ENCODE data around the gene TNFRSF1B.

TNFRSF1B gene

GRCh38 chr1:12162459-12163137, 4.2 kb upstream of the TNFRSF1B start:
- Mint-ChIP-seq H3K36me3 (peaks cover 2% of the 10 kb centered on the region), H3K27me3 (no peaks in the 10 kb centered on the region), H3K4me1 (peaks cover 66% of the 10 kb centered on the region), H3K4me3 (no peak overlapping the region), H3K9me3 (no peaks in the 10 kb centered on the region), H3K27ac (peak overlapping the region; percentile 79)

- Mint-ChIP-seq H3K27ac (no peak overlapping the region), H3K27me3 (no peaks in the 10 kb centered on the region), H3K4me1 (peaks cover 66% of the 10 kb centered on the region), H3K9me3 (no peaks in the 10 kb centered on the region), H3K4me3 (no peak overlapping the region), H3K36me3 (peaks cover 5% of the 10 kb centered on the region)
Observed at GRCh38 chr1:12163210-12163609, 3.6 kb upstream of the TNFRSF1B start.

- Mint-ChIP-seq H3K4me1 (peaks cover 64% of the 10 kb centered on the region), H3K4me3 (no peak overlapping the region), H3K27ac (no peak overlapping the region), H3K9me3 (no peaks in the 10 kb centered on the region), H3K36me3 (peaks cover 10% of the 10 kb centered on the region), H3K27me3 (no peaks in the 10 kb centered on the region)
Observed at GRCh38 chr1:12164210-12164609, 2.6 kb upstream of the TNFRSF1B start.

GRCh38 chr1:12165342-12165741, 1.4 kb upstream of the TNFRSF1B start:
- Mint-ChIP-seq H3K4me1 (peaks cover 69% of the 10 kb centered on the region), H3K27ac (no peak overlapping the region), H3K27me3 (no peaks in the 10 kb centered on the region), H3K4me3 (no peak overlapping the region), H3K36me3 (peaks cover 11% of the 10 kb centered on the region), H3K9me3 (no peaks in the 10 kb centered on the region)

- peak overlapping the region; percentile 99 for H3K4me3 Mint-ChIP-seq
- no peaks in the 10 kb centered on the region for H3K27me3 Mint-ChIP-seq
- H3K36me3 Mint-ChIP-seq = peaks cover 16% of the 10 kb centered on the region
- peaks cover 6% of the 10 kb centered on the region for H3K9me3 Mint-ChIP-seq
- peaks cover 66% of the 10 kb centered on the region for H3K4me1 Mint-ChIP-seq
- H3K27ac Mint-ChIP-seq = peak overlapping the region; percentile 97
Observed at GRCh38 chr1:12167493-12168429, 970 bp downstream of the TNFRSF1B start.

GRCh38 chr1:12168451-12169160, 1.8 kb downstream of the TNFRSF1B start:
- Mint-ChIP-seq H3K27ac (peak overlapping the region; percentile 97), H3K4me1 (peaks cover 66% of the 10 kb centered on the region), H3K27me3 (no peaks in the 10 kb centered on the region), H3K36me3 (peaks cover 16% of the 10 kb centered on the region), H3K4me3 (peak overlapping the region; percentile 99), H3K9me3 (peaks cover 6% of the 10 kb centered on the region)

- Mint-ChIP-seq H3K9me3 (peaks cover 6% of the 10 kb centered on the region), H3K4me3 (peak overlapping the region; percentile 99), H3K36me3 (peaks cover 18% of the 10 kb centered on the region), H3K4me1 (peaks cover 75% of the 10 kb centered on the region), H3K27ac (peak overlapping the region; percentile 92), H3K27me3 (no peaks in the 10 kb centered on the region)
Observed at GRCh38 chr1:12169442-12170135, 2.8 kb downstream of the TNFRSF1B start.

GRCh38 chr1:12170263-12170671, 3.5 kb downstream of the TNFRSF1B start:
- Mint-ChIP-seq H3K27ac (peak overlapping the region; percentile 47), H3K4me1 (peaks cover 81% of the 10 kb centered on the region), H3K36me3 (peaks cover 18% of the 10 kb centered on the region), H3K4me3 (peak overlapping the region; percentile 99), H3K9me3 (peaks cover 6% of the 10 kb centered on the region), H3K27me3 (no peaks in the 10 kb centered on the region)

GRCh38 chr1:12171206-12172041, 4.6 kb downstream of the TNFRSF1B start:
- peak overlapping the region; percentile 76 for H3K4me3 Mint-ChIP-seq
- H3K27ac Mint-ChIP-seq = peak overlapping the region; percentile 98
- peaks cover 20% of the 10 kb centered on the region for H3K36me3 Mint-ChIP-seq
- H3K9me3 Mint-ChIP-seq = peaks cover 6% of the 10 kb centered on the region
- no peaks in the 10 kb centered on the region for H3K27me3 Mint-ChIP-seq
- peaks cover 84% of the 10 kb centered on the region for H3K4me1 Mint-ChIP-seq

- H3K9me3 Mint-ChIP-seq = peaks cover 6% of the 10 kb centered on the region
- no peaks in the 10 kb centered on the region for H3K27me3 Mint-ChIP-seq
- H3K36me3 Mint-ChIP-seq = peaks cover 20% of the 10 kb centered on the region
- H3K4me1 Mint-ChIP-seq = peaks cover 89% of the 10 kb centered on the region
- peak overlapping the region; percentile 87 for H3K4me3 Mint-ChIP-seq
- peak overlapping the region; percentile 98 for H3K27ac Mint-ChIP-seq
Observed at GRCh38 chr1:12172042-12172851, 5.5 kb downstream of the TNFRSF1B start.

- Mint-ChIP-seq H3K4me3 (peak overlapping the region; percentile 87), H3K27ac (peak overlapping the region; percentile 98), H3K27me3 (no peaks in the 10 kb centered on the region), H3K36me3 (peaks cover 15% of the 10 kb centered on the region), H3K9me3 (peaks cover 6% of the 10 kb centered on the region), H3K4me1 (peaks cover 90% of the 10 kb centered on the region)
Observed at GRCh38 chr1:12173041-12173509, 6.3 kb downstream of the TNFRSF1B start.

- H3K4me3 Mint-ChIP-seq = peak overlapping the region; percentile 87
- peak overlapping the region; percentile 98 for H3K27ac Mint-ChIP-seq
- H3K36me3 Mint-ChIP-seq = peaks cover 15% of the 10 kb centered on the region
- H3K4me1 Mint-ChIP-seq = peaks cover 93% of the 10 kb centered on the region
- H3K9me3 Mint-ChIP-seq = peaks cover 6% of the 10 kb centered on the region
- H3K27me3 Mint-ChIP-seq = no peaks in the 10 kb centered on the region
Observed at GRCh38 chr1:12173631-12174121, 6.9 kb downstream of the TNFRSF1B start.

- Mint-ChIP-seq H3K4me1 (peaks cover 92% of the 10 kb centered on the region), H3K27me3 (no peaks in the 10 kb centered on the region), H3K36me3 (peaks cover 9% of the 10 kb centered on the region), H3K27ac (peak overlapping the region; percentile 98), H3K4me3 (peak overlapping the region; percentile 87), H3K9me3 (peaks cover 6% of the 10 kb centered on the region)
Observed at GRCh38 chr1:12174924-12175810, 8.4 kb downstream of the TNFRSF1B start.
